NCI-H526 (cell line): ENCODE data around the gene METTL18.

Experiments
- DNase-seq, 2 experiments: peaks; one replicate each; lab custom pipeline; 2025; lab: John Stamatoyannopoulos, UW

Gene METTL18

GRCh38 chr1:169785267-169785666 lies 9.4 kb downstream of the METTL18 start:
- DNase-seq = no peak

- DNase-seq = no peak
These were observed 10.6 kb downstream of the METTL18 start for GRCh38 chr1:169784102-169784501.

- DNase-seq = no peak
These were observed 12.1 kb downstream of the METTL18 start for GRCh38 chr1:169782596-169782995.

- no peak for DNase-seq
These were observed 14.7 kb downstream of the METTL18 start for GRCh38 chr1:169779970-169780369.

GRCh38 chr1:169779150-169779549 lies 15.6 kb downstream of the METTL18 start:
- DNase-seq = no peak

GRCh38 chr1:169776440-169776839 lies 18.3 kb downstream of the METTL18 start:
- no peak for DNase-seq

GRCh38 chr1:169768161-169768560 lies 26.5 kb downstream of the METTL18 start:
- no peak for DNase-seq

- DNase-seq = no peak
These were observed 29.0 kb downstream of the METTL18 start for GRCh38 chr1:169765580-169766331.

GRCh38 chr1:169764919-169765318 lies 29.8 kb downstream of the METTL18 start:
- DNase-seq = no peak

- DNase-seq = no peak
These were observed 32.0 kb downstream of the METTL18 start for GRCh38 chr1:169762699-169763098.

GRCh38 chr1:169759038-169759437 lies 35.7 kb downstream of the METTL18 start:
- no peak for DNase-seq

- DNase-seq = no peak
These were observed 41.2 kb downstream of the METTL18 start for GRCh38 chr1:169753549-169753948.

GRCh38 chr1:169750041-169750440 lies 44.7 kb downstream of the METTL18 start:
- DNase-seq = no peak

- DNase-seq = no peak
These were observed 48.2 kb downstream of the METTL18 start for GRCh38 chr1:169746550-169746949.

- no peak for DNase-seq
These were observed 49.5 kb downstream of the METTL18 start for GRCh38 chr1:169745015-169745861.
